ENCODE results near the gene SLC1A2.

SLC1A2 gene

DNA sequence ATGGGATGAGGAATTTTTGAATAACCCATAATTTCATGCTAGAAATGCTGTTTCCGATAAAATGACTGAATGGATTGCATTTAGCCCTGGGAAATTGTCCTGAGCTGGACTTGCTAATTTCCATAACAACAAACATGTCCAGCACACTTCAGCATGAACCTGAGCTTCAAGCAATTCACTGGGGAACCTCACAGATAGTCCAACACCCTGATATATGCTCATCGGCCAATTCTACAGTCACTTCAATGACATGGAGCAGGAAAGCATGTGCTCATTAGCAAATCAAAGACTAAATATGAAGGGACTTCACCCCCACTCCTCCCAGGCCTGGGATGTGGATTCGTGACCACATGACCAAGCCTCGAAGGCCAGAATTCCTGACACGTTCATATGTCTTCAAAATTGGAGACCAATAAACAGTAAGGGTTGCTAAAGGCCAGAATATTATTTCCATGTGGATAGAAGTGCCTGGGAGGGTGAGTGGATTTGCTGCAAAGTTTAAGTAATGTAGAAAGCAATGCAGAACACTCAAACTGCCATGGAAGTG, 131.9 kb downstream of the SLC1A2 start:
- Histone ChIP-seq H3K27me3 (ENCODE audit: insufficient read depth, low read length) (no peaks in the 10 kb centered on the region), H3K4me2 (ENCODE audit: low read length) (no peak overlapping the region), H2BK120ac (ENCODE audit: insufficient read depth, low read length, poor library complexity) (no peak overlapping the region), H3K79me1 (ENCODE audit: low read length) (no peaks in the 10 kb centered on the region), H3K23ac (ENCODE audit: low read length) (no peak overlapping the region), H4K8ac (ENCODE audit: low read depth, low read length) (no peak overlapping the region), H3K18ac (ENCODE audit: low read length) (no peak overlapping the region), H3K14ac (ENCODE audit: low read length) (no peak overlapping the region), H3K27ac (ENCODE audit: low read depth, low read length) (no peak overlapping the region), H2BK5ac (ENCODE audit: low read depth, low read length, poor library complexity) (no peak overlapping the region), H3K9ac (ENCODE audit: low read length) (no peak overlapping the region), H3K9me3 (ENCODE audit: insufficient read depth, low read depth, low read length) (no peaks in the 10 kb centered on the region), H3K36me3 (ENCODE audit: control insufficient read depth in 1 of 2, insufficient read depth in 2 of 2, low read length in 2 of 2) (no peaks in the 10 kb centered on the region), H2AK5ac (ENCODE audit: low read length) (no peak overlapping the region), H3K79me2 (ENCODE audit: control insufficient read depth, insufficient read depth, low read length, poor library complexity) (no peaks in the 10 kb centered on the region), H2AFZ (ENCODE audit: insufficient read depth, low read length, poor library complexity) (no peak overlapping the region), H3K4ac (ENCODE audit: low read depth, low read length) (no peak overlapping the region), H4K91ac (ENCODE audit: low read depth, low read length) (no peak overlapping the region), H2BK12ac (ENCODE audit: low read length) (no peak overlapping the region), H3K4me1 (ENCODE audit: control insufficient read depth in 1 of 2, insufficient read depth in 2 of 2, low read length in 2 of 2) (peaks cover 0 to 2% of the 10 kb centered on the region in 2 experiments), H3K4me3 (ENCODE audit: low read depth, low read length) (no peak overlapping the region), H4K12ac (ENCODE audit: low read depth, low read length) (no peak overlapping the region)
- DNase-seq, result no peak
- no CpG with 5 or more reads among the region's 5 CpGs for WGBS (ENCODE audit: extremely low coverage, insufficient coverage, insufficient read length)

DNA sequence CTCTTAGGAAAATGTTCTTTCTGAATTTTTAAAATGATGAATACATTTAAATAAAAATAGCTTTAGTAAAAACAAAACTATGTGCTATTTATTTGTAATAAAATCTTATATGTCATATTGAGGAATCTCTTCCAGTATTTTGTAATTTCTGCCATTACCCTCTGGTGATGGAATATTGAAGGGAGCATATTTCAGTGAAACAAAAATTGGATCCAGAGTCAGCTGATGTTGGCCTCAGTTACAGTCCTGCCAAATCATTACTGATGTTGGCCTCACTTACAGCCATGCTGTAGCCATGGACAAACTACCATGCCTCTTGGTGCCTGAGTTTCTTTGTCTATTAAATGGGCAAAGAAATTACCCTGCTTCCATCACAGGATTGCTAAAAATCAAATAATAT, 133.2 kb downstream of the SLC1A2 start:
- Histone ChIP-seq H3K27ac (ENCODE audit: low read depth, low read length) (no peak overlapping the region), H2BK120ac (ENCODE audit: insufficient read depth, low read length, poor library complexity) (no peak overlapping the region), H3K4me1 (ENCODE audit: control insufficient read depth in 1 of 2, insufficient read depth in 2 of 2, low read length in 2 of 2) (peaks cover 0 to 2% of the 10 kb centered on the region in 2 experiments), H3K4ac (ENCODE audit: low read depth, low read length) (no peak overlapping the region), H3K9ac (ENCODE audit: low read length) (no peak overlapping the region), H4K12ac (ENCODE audit: low read depth, low read length) (no peak overlapping the region), H3K79me2 (ENCODE audit: control insufficient read depth, insufficient read depth, low read length, poor library complexity) (no peaks in the 10 kb centered on the region), H4K91ac (ENCODE audit: low read depth, low read length) (no peak overlapping the region), H3K9me3 (ENCODE audit: insufficient read depth, low read depth, low read length) (no peaks in the 10 kb centered on the region), H2BK5ac (ENCODE audit: low read depth, low read length, poor library complexity) (no peak overlapping the region), H3K14ac (ENCODE audit: low read length) (no peak overlapping the region), H3K18ac (ENCODE audit: low read length) (no peak overlapping the region), H2BK12ac (ENCODE audit: low read length) (no peak overlapping the region), H2AK5ac (ENCODE audit: low read length) (no peak overlapping the region), H3K27me3 (ENCODE audit: insufficient read depth, low read length) (no peaks in the 10 kb centered on the region), H3K79me1 (ENCODE audit: low read length) (no peaks in the 10 kb centered on the region), H3K23ac (ENCODE audit: low read length) (no peak overlapping the region), H2AFZ (ENCODE audit: insufficient read depth, low read length, poor library complexity) (no peak overlapping the region), H3K4me3 (ENCODE audit: low read depth, low read length) (no peak overlapping the region), H4K8ac (ENCODE audit: low read depth, low read length) (no peak overlapping the region), H3K36me3 (ENCODE audit: control insufficient read depth in 1 of 2, insufficient read depth in 2 of 2, low read length in 2 of 2) (no peaks in the 10 kb centered on the region), H3K4me2 (ENCODE audit: low read length) (no peak overlapping the region)
- DNase-seq, result no peak

DNA sequence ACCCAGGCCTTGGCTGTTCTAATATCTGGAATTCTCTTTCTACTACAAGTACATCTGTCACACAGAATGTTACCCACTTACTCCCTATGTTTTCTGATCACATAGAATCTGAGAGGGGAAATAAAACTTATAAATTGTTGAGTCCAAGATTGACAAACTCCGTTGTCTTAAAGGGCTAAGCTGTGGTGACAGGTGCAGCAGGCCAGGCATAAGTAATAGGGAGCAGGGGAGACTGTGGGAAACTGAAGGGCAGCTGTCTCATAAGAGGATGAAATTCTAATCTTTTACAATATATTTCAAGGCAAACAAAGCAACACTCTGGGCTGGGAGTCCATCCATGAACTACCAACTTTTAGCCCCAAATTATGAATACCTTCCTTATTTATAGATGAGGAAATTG, 133.9 kb downstream of the SLC1A2 start:
- no CpG with 5 or more reads among the region's 1 CpG for WGBS (ENCODE audit: extremely low coverage, insufficient coverage, insufficient read length)
- no peak overlapping the region for H3K27ac ChIP-seq (ENCODE audit: low read depth, low read length)
- no peak overlapping the region for H2AK5ac ChIP-seq (ENCODE audit: low read length)
- H3K79me1 ChIP-seq (ENCODE audit: low read length), result no peaks in the 10 kb centered on the region
- H3K4me2 ChIP-seq (ENCODE audit: low read length), result no peak overlapping the region
- H2AFZ ChIP-seq (ENCODE audit: insufficient read depth, low read length, poor library complexity), result no peak overlapping the region
- no peak overlapping the region for H3K4me3 ChIP-seq (ENCODE audit: low read depth, low read length)
- no peaks in the 10 kb centered on the region for H3K36me3 ChIP-seq (ENCODE audit: control insufficient read depth in 1 of 2, insufficient read depth in 2 of 2, low read length in 2 of 2)
- DNase-seq, result no peak
- H3K9me3 ChIP-seq (ENCODE audit: insufficient read depth, low read depth, low read length), result peaks cover 2% of the 10 kb centered on the region
- H2BK12ac ChIP-seq (ENCODE audit: low read length), result no peak overlapping the region
- no peak overlapping the region for H3K9ac ChIP-seq (ENCODE audit: low read length)
- no peak overlapping the region for H4K8ac ChIP-seq (ENCODE audit: low read depth, low read length)
- no peak overlapping the region for H2BK120ac ChIP-seq (ENCODE audit: insufficient read depth, low read length, poor library complexity)
- no peak overlapping the region for H2BK5ac ChIP-seq (ENCODE audit: low read depth, low read length, poor library complexity)
- no peak overlapping the region for H3K23ac ChIP-seq (ENCODE audit: low read length)
- no peaks in the 10 kb centered on the region for H3K79me2 ChIP-seq (ENCODE audit: control insufficient read depth, insufficient read depth, low read length, poor library complexity)
- H4K12ac ChIP-seq (ENCODE audit: low read depth, low read length), result no peak overlapping the region
- H4K91ac ChIP-seq (ENCODE audit: low read depth, low read length), result no peak overlapping the region
- peaks cover 0 to 2% of the 10 kb centered on the region in 2 experiments for H3K4me1 ChIP-seq (ENCODE audit: control insufficient read depth in 1 of 2, insufficient read depth in 2 of 2, low read length in 2 of 2)
- no peak overlapping the region for H3K18ac ChIP-seq (ENCODE audit: low read length)
- no peaks in the 10 kb centered on the region for H3K27me3 ChIP-seq (ENCODE audit: insufficient read depth, low read length)
- no peak overlapping the region for H3K4ac ChIP-seq (ENCODE audit: low read depth, low read length)
- no peak overlapping the region for H3K14ac ChIP-seq (ENCODE audit: low read length)

DNA sequence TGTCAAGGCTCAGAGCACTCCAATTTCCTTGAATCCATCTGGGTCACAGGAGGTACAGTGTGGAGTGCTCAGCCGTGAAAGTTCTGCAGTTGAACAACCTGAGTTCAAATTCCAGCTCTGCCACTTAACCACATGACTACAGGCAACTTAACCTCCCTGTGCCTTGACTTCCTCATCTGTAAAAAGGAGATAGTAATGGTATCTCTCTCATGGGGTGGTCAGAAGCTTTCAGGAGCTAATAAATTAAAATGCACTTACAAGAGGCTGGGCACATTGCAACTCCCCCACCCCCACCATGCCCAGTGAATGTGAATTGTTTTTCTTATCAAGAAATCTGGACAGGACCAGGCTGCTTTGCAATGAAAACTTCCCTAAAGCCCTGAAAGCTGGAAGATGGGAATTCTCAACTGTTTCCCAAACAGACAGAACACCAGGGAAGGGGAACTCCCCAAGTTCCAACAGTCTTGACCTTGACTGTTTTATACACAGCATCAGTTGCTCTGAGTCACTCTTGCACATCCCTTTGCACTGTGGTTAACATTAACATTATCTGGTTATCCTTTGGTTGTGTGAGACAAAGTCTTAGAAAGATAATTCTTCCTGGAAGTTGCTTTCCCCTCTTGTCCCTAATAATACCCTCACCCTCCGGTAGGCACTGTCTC, 137.0 kb downstream of the SLC1A2 start:
- Histone ChIP-seq H3K23ac (ENCODE audit: low read length) (no peak overlapping the region), H3K18ac (ENCODE audit: low read length) (no peak overlapping the region), H3K27me3 (ENCODE audit: insufficient read depth, low read length) (no peaks in the 10 kb centered on the region), H3K4me3 (ENCODE audit: low read depth, low read length) (no peak overlapping the region), H2AK5ac (ENCODE audit: low read length) (no peak overlapping the region), H3K4me2 (ENCODE audit: low read length) (no peak overlapping the region), H4K12ac (ENCODE audit: low read depth, low read length) (no peak overlapping the region), H3K14ac (ENCODE audit: low read length) (no peak overlapping the region), H2BK120ac (ENCODE audit: insufficient read depth, low read length, poor library complexity) (no peak overlapping the region), H4K91ac (ENCODE audit: low read depth, low read length) (no peak overlapping the region), H2AFZ (ENCODE audit: insufficient read depth, low read length, poor library complexity) (no peak overlapping the region), H3K9me3 (ENCODE audit: insufficient read depth, low read depth, low read length) (peaks cover 2% of the 10 kb centered on the region), H2BK12ac (ENCODE audit: low read length) (no peak overlapping the region), H3K79me1 (ENCODE audit: low read length) (no peaks in the 10 kb centered on the region), H4K8ac (ENCODE audit: low read depth, low read length) (no peak overlapping the region), H2BK5ac (ENCODE audit: low read depth, low read length, poor library complexity) (no peak overlapping the region), H3K9ac (ENCODE audit: low read length) (no peak overlapping the region), H3K4me1 (ENCODE audit: control insufficient read depth in 1 of 2, insufficient read depth in 2 of 2, low read length in 2 of 2) (no peaks in the 10 kb centered on the region), H3K79me2 (ENCODE audit: control insufficient read depth, insufficient read depth, low read length, poor library complexity) (no peaks in the 10 kb centered on the region), H3K27ac (ENCODE audit: low read depth, low read length) (no peak overlapping the region), H3K4ac (ENCODE audit: low read depth, low read length) (no peak overlapping the region), H3K36me3 (ENCODE audit: control insufficient read depth in 1 of 2, insufficient read depth in 2 of 2, low read length in 2 of 2) (no peaks in the 10 kb centered on the region)
- WGBS (ENCODE audit: extremely low coverage, insufficient coverage, insufficient read length), result no CpG with 5 or more reads among the region's 2 CpGs
- peak in 1 of 2 donors; percentile 6 for DNase-seq

Data from trophoblast cell (in vitro differentiated cells and primary cell).